ENCODE data around the gene HELZ.

The HELZ gene

GRCh38 chr17:67245073-67245693, at the start of gene HELZ (continued):
- TF ChIP-seq ZNF433 (tag by site-specific recombination; IDR thresholded peaks at IDR 0.05; ENCODE audit: low read depth) (no peak), KLF8 (tag by site-specific recombination; IDR thresholded peaks at IDR 0.05) (peak; percentile 39), ZNF792 (tag by site-specific recombination; IDR thresholded peaks at IDR 0.05) (no peak), HIC1 (tag by site-specific recombination; IDR thresholded peaks at IDR 0.05) (peak; percentile 84), SP3 (tag by site-specific recombination; IDR thresholded peaks at IDR 0.05) (no peak), ZNF514 (tag by site-specific recombination; IDR thresholded peaks at IDR 0.05) (no peak), ZNF184 (tag by site-specific recombination; IDR thresholded peaks at IDR 0.05) (no peak), SCRT1 (tag by site-specific recombination; IDR thresholded peaks at IDR 0.05; ENCODE audit: borderline replicate concordance) (no peak), ZNF239 (tag by site-specific recombination; IDR thresholded peaks at IDR 0.05) (no peak), ZNF121 (tag by site-specific recombination; IDR thresholded peaks at IDR 0.05) (no peak), ZNF580 (tag by site-specific recombination; IDR thresholded peaks at IDR 0.05) (no peak), ZNF692 (tag by site-specific recombination; IDR thresholded peaks at IDR 0.05) (no peak), GLIS2 (tag by site-specific recombination; IDR thresholded peaks at IDR 0.05) (no peak), ZNF549 (tag by site-specific recombination; IDR thresholded peaks at IDR 0.05) (no peak), ZNF112 (tag by site-specific recombination; IDR thresholded peaks at IDR 0.05) (no peak), WT1 (tag by site-specific recombination; IDR thresholded peaks at IDR 0.05) (no peak), ZSCAN4 (tag by site-specific recombination; IDR thresholded peaks at IDR 0.05) (no peak), ZNF610 (tag by site-specific recombination; IDR thresholded peaks at IDR 0.05; ENCODE audit: borderline replicate concordance) (no peak), ZNF266 (tag by site-specific recombination; IDR thresholded peaks at IDR 0.05; ENCODE audit: low read depth) (no peak), ZBTB11 (tag by site-specific recombination; conservative IDR thresholded peaks at IDR 0.05; ENCODE audit: low read depth) (no peak; the same call in 1 of the 2 replicates), INSM2 (tag by site-specific recombination; IDR thresholded peaks at IDR 0.05) (no peak), ZBTB48 (tag by site-specific recombination; IDR thresholded peaks at IDR 0.05) (no peak), ZNF140 (tag by site-specific recombination; IDR thresholded peaks at IDR 0.05) (no peak), TCF7L2 (IDR thresholded peaks at IDR 0.05; ENCODE audit: borderline replicate concordance, low read depth, low read length) (no peak), ZNF830 (tag by site-specific recombination; IDR thresholded peaks at IDR 0.05; ENCODE audit: low read depth) (no peak), TSHZ1 (tag by site-specific recombination; IDR thresholded peaks at IDR 0.05; ENCODE audit: borderline replicate concordance) (no peak), ZBTB21 (tag by site-specific recombination; IDR thresholded peaks at IDR 0.05) (no peak)
